CMK (cell line): ENCODE data around the gene ZC2HC1C.

ENCODE experiments used
- DNase-seq: peaks from one replicate; pipeline ENCODE4 v3.0.0-alpha.2; 2010; ENCODE audit warnings: low read depth

ZC2HC1C gene

DNA sequence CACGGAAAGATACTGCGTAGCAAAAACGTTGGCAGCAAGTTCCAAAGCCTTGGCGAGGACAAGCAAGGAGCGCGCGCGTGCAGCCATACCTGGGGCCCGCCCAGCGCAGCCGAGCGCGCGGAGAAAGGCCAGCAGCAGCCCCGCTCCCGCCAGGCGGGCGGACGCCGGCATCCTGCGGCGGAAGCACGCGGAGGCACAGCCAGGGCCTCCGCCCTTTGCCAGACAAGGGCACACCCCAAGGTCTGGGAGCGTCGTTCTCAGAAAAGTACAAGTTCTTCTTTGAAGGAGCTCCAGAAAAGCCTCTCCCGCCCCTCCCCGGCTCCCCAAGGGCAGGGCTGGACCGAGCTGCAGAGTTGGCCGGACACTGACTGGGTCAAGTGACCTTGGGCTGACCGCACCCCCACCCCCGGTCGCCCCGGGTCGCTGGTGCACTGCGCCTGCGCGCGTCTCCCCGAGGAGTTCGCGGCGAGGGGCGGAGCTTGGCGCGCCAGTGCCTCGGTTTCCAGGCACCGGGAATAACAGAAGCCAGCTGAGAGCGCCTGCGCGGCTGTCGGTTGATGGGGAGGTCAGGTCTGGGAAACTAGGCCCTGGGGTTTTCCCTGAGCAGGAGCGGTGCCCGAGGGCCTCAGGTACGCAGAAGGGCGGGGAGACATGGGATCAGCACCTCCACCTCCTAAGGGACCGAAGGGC is at the start of gene ZC2HC1C:
TSS of gene ZC2HC1C (plus strand) at position 521 of the 690 bp plus-strand sequence. CDS start 933 bp downstream, outside the sequence.
- peak; percentile 67 for DNase-seq

- no peak for DNase-seq
These were observed 46.8 kb upstream of the ZC2HC1C start for GRCh38 chr14:75022655-75023054.

DNA sequence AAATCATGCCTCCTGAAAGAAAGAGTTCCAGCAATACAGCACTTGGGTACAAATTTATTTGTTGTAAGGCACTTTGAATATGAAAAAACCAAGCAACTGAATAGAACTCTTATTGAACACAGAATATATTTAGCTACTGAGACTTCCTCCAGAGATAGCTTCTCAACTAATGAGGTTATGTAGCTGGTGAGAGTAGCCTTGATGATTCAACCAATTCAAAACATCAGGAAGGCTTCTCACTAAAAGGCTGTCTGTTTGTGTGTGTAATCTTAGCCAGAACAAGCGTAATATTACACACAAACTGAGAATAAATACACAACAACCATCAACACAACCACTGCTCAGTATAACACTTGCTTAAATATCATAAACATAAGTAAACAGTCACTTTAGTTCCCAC is 46.3 kb upstream of the ZC2HC1C start:
- DNase-seq = no peak

GRCh38 chr14:75025082-75025481 is 44.4 kb upstream of the ZC2HC1C start:
- DNase-seq = no peak

DNA sequence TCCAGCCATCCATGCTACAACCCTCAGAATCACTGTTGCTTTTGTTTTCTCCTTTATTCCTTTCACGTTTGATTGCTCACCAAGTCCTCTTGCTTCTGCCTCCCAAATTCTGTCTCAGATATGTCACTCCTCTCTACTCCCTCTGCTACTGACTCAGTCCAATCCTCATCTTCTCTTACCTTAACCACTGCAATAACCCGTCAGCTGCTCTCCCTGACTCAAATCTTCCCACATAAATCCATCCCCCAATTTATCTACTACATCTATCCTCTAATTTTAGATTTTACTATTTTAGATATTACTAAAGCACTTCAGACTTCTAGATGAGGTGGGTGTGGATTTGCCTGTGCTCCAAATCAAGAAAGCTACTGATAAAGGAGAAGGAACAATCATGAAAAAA is 43.6 kb upstream of the ZC2HC1C start:
- DNase-seq = no peak

DNA sequence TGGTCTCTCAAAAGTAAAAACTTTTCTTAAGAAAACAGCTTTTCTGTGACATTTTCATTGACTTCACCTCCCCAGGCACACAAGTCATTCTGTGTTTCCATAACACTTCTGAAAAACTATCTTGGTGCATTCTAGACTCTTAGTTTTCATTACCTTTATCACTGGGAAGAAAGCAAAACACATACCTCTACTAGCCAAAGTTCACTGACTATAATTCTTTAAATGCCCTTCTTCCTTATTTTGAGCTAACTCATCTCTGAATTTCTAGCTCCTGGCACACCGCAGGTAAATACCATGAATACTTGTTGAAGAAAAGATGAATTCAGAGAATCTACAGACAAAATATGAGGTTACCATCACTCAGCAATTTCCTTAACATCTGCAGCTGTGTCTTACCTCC is 39.3 kb upstream of the ZC2HC1C start:
- no peak for DNase-seq

DNA sequence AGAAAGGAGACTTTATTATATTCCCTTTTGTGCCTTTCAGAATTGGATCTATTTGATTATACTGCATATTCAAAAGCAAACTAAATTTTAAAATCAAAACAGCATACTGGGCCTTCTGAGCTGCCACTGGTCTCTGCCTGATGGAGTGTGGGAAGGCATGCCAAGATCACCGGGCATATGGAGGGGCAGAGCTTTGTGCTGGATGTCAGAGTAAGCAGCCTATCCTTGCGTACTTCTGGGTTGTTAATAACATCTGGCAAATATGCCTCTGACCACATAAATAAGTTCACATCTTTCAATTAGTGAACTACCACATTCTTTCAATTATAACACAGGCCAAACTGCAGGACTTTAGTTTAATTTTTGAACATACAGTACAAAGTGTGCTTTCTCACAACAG is 36.5 kb upstream of the ZC2HC1C start:
- no peak for DNase-seq

DNA sequence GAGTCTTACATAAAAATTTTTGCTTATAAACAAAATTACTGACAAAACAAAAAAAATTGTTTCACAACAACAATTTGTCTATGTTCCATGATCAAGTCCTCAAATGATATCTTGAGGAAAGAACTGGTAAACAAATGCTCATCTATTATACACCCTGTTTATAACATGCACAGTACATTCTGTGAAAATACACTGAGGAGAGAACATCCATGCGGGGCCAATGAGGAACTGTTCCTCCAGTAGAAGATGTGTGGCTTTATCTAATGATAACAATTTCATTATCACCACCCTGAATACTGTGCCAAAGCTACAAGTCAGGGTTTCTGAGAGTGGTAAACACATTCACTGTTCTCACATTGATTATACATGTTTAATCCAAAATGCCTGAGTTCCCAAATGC is 28.9 kb upstream of the ZC2HC1C start:
- DNase-seq = no peak

DNA sequence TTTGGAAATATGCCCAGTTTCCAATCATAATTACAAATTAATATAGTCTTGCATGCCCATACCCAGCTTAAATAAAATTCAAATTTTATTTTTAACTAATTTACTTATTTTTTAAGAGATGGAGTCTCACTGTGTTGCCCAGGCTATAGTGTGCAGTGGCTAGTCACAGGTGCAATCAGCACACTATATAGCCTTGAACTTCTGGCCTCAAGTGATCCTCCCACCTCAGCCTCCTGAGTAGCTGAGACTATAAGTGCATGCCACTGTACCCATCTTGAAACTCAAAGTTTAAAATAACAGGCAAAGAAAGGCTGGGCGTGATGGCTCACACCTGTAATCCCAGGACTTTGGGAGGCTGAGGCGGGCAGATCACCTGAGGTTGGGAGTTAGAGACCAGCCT is 28.5 kb upstream of the ZC2HC1C start:
- DNase-seq = no peak

DNA sequence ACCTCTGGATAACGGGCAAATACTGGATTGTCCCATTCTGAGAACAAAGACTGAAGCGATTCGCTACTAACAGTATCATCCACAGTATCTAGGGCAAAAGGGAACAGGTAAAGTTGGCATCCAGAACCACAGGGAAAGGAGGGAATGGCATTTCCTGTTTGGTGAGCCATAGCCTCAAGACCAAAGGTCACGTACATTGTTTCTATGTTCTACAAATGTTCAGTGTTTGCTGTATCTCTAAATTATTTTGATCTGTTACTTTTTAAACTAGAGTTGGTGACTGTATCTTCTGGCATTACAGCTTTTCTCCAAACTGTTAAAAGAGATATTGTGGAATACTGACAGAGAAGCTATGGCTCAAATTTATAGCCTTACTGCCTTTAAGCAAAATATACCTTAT is 27.8 kb upstream of the ZC2HC1C start:
- DNase-seq = no peak

- no peak for DNase-seq
These were observed 27.4 kb upstream of the ZC2HC1C start for GRCh38 chr14:75042035-75042434.

DNA sequence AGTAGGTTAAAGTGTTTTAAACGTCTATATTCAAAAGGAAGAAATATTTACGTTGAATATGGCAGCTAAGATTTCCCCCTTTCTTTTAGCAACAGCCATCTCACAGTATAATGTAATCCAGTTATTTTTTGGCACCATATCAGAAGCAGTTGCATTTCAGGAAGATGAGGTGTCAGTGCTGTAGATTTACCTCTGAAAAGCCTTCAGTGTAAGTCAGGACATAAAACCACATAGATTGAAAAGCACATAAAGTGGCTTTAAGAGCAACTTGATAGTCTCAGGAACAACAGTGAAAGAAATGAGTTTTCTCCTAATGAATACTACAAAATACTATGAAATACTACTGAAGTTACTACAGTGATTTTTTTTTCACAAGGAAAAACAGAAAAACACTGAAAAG is 25.1 kb upstream of the ZC2HC1C start:
- no peak for DNase-seq

- DNase-seq = no peak
These were observed 24.7 kb upstream of the ZC2HC1C start for GRCh38 chr14:75044752-75045151.

DNA sequence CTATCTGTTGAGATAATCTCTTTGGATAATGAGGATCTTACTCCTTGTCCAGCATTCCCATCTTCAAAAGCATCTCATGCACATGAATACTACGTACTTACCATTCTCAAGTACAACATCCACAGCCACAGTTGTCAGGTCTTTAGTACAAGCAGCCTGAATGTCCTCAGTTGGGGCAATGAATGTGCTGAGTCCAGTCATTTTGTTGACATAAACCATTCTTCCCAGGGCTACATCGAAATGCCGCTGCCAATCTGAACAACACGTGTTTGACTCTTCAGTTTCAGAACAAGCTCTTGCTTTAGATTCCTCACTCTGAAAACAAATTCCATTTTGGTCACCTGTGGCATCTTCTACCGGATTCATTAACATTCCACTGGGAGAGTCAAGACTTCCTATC is 23.2 kb upstream of the ZC2HC1C start:
- no peak for DNase-seq

DNA sequence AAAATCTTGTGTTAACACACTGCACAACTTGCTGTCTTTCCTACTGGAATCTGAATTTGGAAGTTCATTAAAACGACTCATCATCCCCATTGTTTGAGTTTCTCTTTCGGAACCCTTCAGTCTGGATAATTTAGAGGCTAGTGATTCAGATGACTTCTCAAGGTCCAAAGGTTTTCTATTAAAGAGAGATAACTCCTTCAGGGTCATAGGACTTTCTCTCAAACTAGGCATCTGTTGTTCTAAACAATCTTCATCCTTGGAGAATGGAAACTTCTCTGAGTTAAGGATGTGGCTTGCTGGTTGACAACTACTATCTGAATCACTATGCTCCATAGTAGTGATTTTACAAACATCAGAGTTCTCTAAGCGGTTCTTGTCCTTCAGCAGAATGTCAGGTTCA is 22.5 kb upstream of the ZC2HC1C start:
- no peak for DNase-seq

- DNase-seq = no peak
These were observed 21.9 kb upstream of the ZC2HC1C start for GRCh38 chr14:75047506-75047905.

DNA sequence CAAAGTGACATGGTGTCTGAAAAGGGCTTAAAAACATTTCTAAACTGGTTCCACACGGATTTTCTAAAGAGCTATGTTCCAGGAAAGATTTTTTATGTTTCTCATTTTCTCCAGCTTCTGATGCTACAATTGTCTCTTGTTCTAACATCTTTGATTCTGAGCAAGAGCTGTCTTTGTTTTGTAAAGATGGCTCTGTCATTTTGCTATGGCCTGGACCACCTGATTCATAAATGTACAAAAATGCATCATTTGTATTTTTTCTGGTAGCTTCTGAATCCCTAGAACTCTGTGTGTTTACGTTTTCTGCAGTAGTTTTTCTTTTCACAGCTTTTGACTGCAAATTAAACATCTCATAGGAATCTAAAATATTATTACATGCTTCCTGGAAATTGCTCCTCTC is 21.3 kb upstream of the ZC2HC1C start:
- no peak for DNase-seq

DNA sequence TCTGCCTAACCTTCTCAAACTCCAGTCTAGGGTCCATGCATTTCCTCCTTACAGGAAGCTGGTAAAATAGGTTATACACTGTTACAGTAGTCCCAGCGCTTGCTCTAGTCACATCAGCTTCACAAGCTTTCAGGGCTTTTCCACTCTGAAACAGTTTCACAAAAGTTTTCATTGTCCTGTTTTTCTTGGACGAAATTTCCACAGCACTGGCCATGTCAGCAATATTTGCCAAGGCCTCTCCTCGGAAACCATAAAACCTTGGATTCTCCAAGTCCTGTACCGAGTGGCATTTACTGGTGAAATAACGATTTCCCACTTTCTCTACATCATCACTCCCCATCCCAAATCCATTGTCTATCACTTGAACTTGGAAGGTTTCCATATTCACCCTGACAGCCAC is 20.3 kb upstream of the ZC2HC1C start:
- no peak for DNase-seq

- DNase-seq = no peak
These were observed 19.7 kb upstream of the ZC2HC1C start for GRCh38 chr14:75049731-75050201.

DNA sequence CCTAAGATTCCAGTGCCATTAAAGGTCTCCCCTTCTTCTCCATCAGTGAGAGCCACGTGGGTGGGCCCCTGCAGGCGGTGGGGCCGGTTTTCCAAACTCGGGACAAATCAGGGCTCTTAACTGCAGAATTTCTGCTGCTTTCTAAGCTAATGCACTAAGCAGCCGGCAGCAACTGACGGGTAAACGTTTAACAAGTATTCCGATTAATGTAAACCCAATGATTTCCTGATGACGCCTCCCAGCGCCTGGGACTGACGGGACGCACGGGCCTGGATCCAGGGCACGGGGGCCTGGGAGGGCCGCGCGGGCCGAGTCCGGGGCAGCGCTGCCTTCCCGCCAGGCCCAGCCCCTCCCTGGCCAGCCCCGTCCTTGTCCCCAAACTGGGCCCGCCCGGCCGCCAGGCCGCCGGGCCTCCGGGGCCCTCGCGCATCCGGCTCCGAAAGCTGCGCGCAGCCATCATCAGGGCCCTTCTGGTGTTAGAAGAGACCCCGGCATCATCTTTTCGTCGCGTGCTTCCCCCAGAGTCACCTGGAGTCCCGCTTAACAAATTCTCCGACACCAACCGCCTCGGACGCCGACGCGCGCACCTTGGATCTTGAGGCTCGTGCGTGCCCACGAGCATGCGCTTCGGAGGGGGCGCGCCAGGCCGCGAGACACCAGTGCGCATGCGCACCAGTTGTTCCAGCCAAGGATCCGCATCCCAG is 18.4 kb upstream of the ZC2HC1C start, which contains the start of gene MLH3:
TSS of gene MLH3 (minus strand) at position 616 of the 704 bp plus-strand sequence. CDS start 1,812 bp downstream, outside the sequence.
- peak; percentile 55 for DNase-seq

- DNase-seq = no peak
These were observed 17.9 kb upstream of the ZC2HC1C start for GRCh38 chr14:75051556-75051899.

DNA sequence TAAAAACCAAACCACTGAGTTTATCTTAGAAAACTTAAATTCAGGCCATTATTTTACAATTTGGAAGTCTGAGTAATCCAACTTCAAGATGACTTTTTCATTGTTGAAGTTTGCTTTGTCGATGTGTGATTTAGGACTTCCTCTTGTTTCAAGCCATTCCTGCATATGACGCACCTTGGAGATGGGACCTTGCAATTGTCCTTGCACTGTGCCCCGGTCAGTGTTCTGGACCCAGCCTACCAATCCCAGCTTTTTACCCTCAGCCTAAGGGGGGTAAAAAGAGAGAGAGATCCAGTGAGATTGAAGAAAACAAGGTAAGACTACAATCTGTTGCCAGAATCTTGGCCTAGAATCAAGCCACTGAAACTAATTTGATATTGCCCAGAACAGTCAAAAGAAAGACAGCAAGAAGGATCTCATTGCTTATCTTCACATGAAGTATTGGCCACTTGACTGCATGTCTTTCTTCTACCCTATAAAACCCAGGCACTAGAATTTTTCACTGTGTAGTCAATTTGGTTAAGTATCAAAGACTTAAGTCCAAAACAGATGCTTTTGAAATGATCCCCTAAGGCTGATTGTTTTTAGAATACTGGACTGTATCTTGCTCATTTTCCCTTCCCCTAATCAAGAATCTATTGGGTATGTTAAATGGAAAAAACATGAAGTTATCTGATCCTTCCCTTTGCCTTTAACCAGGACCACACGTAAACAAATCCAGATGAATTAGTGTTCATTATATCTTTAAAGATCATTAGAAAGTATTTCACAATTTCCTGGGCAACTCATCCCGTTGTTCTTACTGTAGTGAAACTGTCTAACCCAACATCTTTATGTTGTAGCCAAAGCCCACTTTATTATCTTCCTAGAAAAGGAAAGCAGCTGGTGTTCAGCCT is 15.8 kb upstream of the ZC2HC1C start:
- DNase-seq = no peak

DNA sequence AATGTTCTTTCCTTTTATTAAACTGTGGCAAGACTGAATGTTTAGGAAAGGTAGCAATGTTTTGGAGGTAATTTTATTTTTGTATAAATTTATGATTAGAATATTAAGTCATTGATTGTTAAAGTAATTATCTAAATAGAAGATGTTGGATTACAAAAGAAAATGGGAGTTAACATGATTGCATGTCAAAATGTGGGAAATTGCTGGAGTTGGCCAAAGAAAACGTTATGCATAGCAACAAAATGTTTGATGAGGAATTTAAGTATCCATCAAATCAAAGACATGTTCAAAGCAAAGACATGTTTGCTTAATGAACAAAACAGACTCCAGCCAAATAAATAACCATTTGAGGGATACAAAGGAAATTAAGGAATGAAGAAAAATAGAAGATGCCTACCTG is 15.0 kb upstream of the ZC2HC1C start:
- no peak for DNase-seq
